Stimulated activated CD4-positive, alpha-beta T cell treated with anti-CD3 and anti-CD28 coated beads, Interleukin-2, amount 100 ng/mL, for 48 hours (primary cell): ENCODE data around the gene CAMKK2.

Source experiments
- DNase-seq, 2 donors: peaks; one replicate each; pipeline ENCODE4 v3.0.0-alpha.2; 2020

Gene CAMKK2

GRCh38 chr12:121189619-121190155 is 106.8 kb downstream of the CAMKK2 start:
- DNase-seq = no peak

GRCh38 chr12:121189131-121189530 is 107.4 kb downstream of the CAMKK2 start:
- DNase-seq = no peak

- DNase-seq = no peak
These were observed 108.3 kb downstream of the CAMKK2 start for GRCh38 chr12:121188227-121188626.
